Breast epithelium (tissue), 4 donors: ENCODE measurements around the gene NOVA2. TPM values are rescaled to one million over a fixed set of nuclear protein-coding genes. Genes with fewer than 3 reads are reported as not detected.

Experiments used
- DNase-seq, 2 donors: peaks; one replicate each; pipeline ENCODE4 v3.0.0-alpha.2; 2019; ENCODE audit warnings: low spot score in 2 of 2
- H3K27ac ChIP-seq, 2 donors: fragments of 200-600 bp; sonication (generic) in 1 of 2; one replicate each; pipeline ENCODE4 v1.5.1; 2016 to 2019; ENCODE audit warnings: mild to moderate bottlenecking in 1 of 2
- H3K27me3 ChIP-seq, 2 donors: fragments of 200-600 bp; sonication (generic) in 1 of 2; one replicate each; pipeline versions ENCODE4 v1.5.1 to v1.6.0; 2017 to 2019; ENCODE audit warnings: control low read depth in 1 of 2, mild to moderate bottlenecking in 1 of 2
- H3K36me3 ChIP-seq: fragments of 200-600 bp; one replicate; pipeline ENCODE4 v1.5.1; 2019
- H3K4me1 ChIP-seq, 2 donors: fragments of 200-600 bp; sonication (generic); one replicate each; pipeline ENCODE4 v1.5.1; 2016 to 2019; ENCODE audit warnings: control low read depth in 1 of 2
- H3K4me3 ChIP-seq, 3 donors: fragments of 200-600 bp; sonication (generic); 1 replicate in 2 of 3; 2 replicates in 1 of 3; pipeline ENCODE4 v1.5.1; 2016 to 2019; ENCODE audit warnings: mild to moderate bottlenecking in 3 of 3, moderate library complexity in 2 of 3
- H3K9me3 ChIP-seq, 2 donors: fragments of 200-600 bp; sonication (generic) in 1 of 2; one replicate each; pipeline ENCODE4 v1.5.1; 2016 to 2019; ENCODE audit warnings: control low read depth in 1 of 2
- CTCF ChIP-seq, 3 donors: fragments of 450-650 bp; IDR thresholded peaks; one replicate each; pipeline ENCODE4 v1.5.1; 2016 to 2017; ENCODE audit warnings: antibody characterized with exemption in 3 of 3, mild to moderate bottlenecking in 3 of 3, moderate library complexity in 3 of 3
- POLR2A ChIP-seq: fragments of 450-650 bp; IDR thresholded peaks from one replicate; pipeline ENCODE4 v1.6.1; 2016; ENCODE audit warnings: antibody characterized with exemption, mild to moderate bottlenecking, moderate library complexity
- POLR2AphosphoS5 ChIP-seq, 3 donors: sonication (generic); formaldehyde crosslinking; IDR thresholded peaks; one replicate each; pipeline ENCODE4 v1.6.1; 2017; ENCODE audit warnings: antibody characterized with exemption in 3 of 3
- intact Hi-C: fragments of 100-400 bp; cut with DNase I; formaldehyde crosslinking; loops from one replicate; pipeline ENCODE4 v1.15.1; 2023; ENCODE audit warnings: low total_unique reads
- total RNA-seq, 3 donors: library from RNA; depleted of rRNA; stranded (reverse); fragments of >200 nt; gene quantifications; one replicate each; pipeline ENCODE4 v1.1.0, GENCODE V29; 2016

Gene NOVA2
- total RNA-seq, 3 donors from 2014 or later, result 0.59 to 3.6 (median 1.1) TPM

DNA sequence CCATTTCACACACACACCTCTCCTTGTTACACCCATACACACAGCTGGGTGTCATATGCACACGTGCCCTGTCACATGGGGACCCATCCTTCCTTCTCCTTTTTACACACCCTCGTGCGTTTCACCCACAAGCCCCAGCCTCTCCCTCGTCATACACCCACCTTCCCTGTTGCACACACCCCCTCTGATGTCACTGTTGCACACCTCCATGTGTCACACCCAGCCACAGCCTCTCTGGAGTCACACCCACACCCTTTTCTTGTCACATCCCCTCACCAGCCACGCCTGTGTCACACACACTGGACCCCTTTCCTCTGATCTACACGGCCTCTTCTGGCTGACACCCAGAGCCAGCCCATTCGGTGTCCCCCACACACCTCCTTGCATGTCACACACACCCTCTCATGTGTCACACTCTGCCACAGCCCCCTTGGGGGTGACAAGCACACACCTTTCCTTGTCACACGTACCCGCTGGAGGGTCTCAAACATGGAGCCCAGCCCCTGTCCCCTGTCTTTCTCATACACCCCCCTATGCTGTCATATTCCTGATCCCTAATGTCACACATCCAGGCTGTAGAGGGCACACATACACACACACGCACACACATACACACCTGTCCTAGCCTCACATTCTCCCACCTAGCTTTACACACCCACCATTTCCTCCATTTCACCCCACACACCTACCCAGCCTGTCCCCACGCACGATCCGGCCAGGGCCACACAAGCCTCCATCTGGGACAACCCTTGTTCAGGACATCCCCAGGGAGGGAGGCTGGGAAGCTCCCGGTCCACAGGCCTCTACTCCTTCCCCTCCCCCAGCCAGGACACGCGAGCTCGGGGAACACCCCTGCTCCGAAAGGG lies 1.4 kb downstream of the NOVA2 start:
- Histone ChIP-seq H3K4me3 (peak overlapping the region; percentile 42 to 64 (median 42)), H3K36me3 (no peaks in the 10 kb centered on the region), H3K9me3 (no peaks in the 10 kb centered on the region), H3K27ac (peak overlapping the region in 1 of 2 donors; percentile 58), H3K27me3 (peaks cover 3 to 65% of the 10 kb centered on the region in 2 donors), H3K4me1 (no peaks in the 10 kb centered on the region)
- TF ChIP-seq CTCF (IDR thresholded peaks at IDR 0.05), result no peak
- no peak for TF ChIP-seq POLR2AphosphoS5 (IDR thresholded peaks at IDR 0.05)
- no peak for TF ChIP-seq POLR2A
- intact Hi-C loops, result no loop called here
- no peak for DNase-seq

- Histone ChIP-seq H3K36me3 (no peaks in the 10 kb centered on the region), H3K4me3 (peak overlapping the region; percentile 42 to 64 (median 42)), H3K27me3 (peaks cover 3 to 69% of the 10 kb centered on the region in 2 donors), H3K4me1 (no peaks in the 10 kb centered on the region), H3K9me3 (no peaks in the 10 kb centered on the region), H3K27ac (peak overlapping the region in 1 of 2 donors; percentile 9)
- intact Hi-C loops, result no loop called here
- no peak for TF ChIP-seq CTCF (IDR thresholded peaks at IDR 0.05)
- no peak for TF ChIP-seq POLR2A
- no peak for DNase-seq
These were observed 2.3 kb downstream of the NOVA2 start for GRCh38 chr19:45971260-45971902.

GRCh38 chr19:45969676-45970075 lies 4.0 kb downstream of the NOVA2 start:
- intact Hi-C loops, result no loop called here
- H3K36me3 ChIP-seq, result no peaks in the 10 kb centered on the region
- H3K27me3 ChIP-seq, result peaks cover 0 to 53% of the 10 kb centered on the region in 2 donors
- no peak overlapping the region for H3K4me3 ChIP-seq
- H3K27ac ChIP-seq, result no peak overlapping the region
- no peaks in the 10 kb centered on the region for H3K4me1 ChIP-seq
- H3K9me3 ChIP-seq, result no peaks in the 10 kb centered on the region
- DNase-seq, result no peak
- TF ChIP-seq POLR2AphosphoS5 (IDR thresholded peaks at IDR 0.05) (no peak), CTCF (IDR thresholded peaks at IDR 0.05) (no peak), POLR2A (no peak)

- Histone ChIP-seq H3K9me3 (no peaks in the 10 kb centered on the region), H3K4me3 (no peak overlapping the region), H3K27me3 (peaks cover 0 to 46% of the 10 kb centered on the region in 2 donors), H3K27ac (no peak overlapping the region), H3K4me1 (no peaks in the 10 kb centered on the region), H3K36me3 (no peaks in the 10 kb centered on the region)
- intact Hi-C loops, result no loop called here
- TF ChIP-seq POLR2A, result no peak
- TF ChIP-seq CTCF (IDR thresholded peaks at IDR 0.05), result no peak
- no peak for TF ChIP-seq POLR2AphosphoS5 (IDR thresholded peaks at IDR 0.05)
- no peak for DNase-seq
These were observed 5.0 kb downstream of the NOVA2 start for GRCh38 chr19:45968626-45969025.

DNA sequence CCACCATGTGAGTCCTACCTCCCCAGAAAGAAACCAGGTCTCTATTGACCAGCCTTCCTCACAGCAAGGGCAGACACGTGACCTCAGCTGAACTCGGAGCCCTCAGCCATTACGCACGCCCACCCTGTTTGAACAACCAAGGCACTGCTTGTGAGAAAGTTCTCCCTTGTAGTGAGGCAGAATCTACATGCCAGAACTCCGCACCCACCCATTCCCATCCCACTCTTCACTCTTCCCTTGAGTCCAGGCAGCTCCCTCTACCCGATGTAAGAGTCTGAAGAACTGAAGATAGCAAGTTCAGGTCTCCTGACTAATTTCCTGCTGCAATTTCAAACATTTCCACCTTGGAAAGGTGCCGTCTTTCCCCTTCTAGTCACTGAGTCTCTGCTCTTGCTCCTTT lies 6.4 kb downstream of the NOVA2 start:
- H3K4me3 ChIP-seq, result no peak overlapping the region
- H3K4me1 ChIP-seq, result no peaks in the 10 kb centered on the region
- H3K36me3 ChIP-seq, result no peaks in the 10 kb centered on the region
- no peak for DNase-seq
- H3K27me3 ChIP-seq, result peaks cover 0 to 36% of the 10 kb centered on the region in 2 donors
- no peak for TF ChIP-seq CTCF (IDR thresholded peaks at IDR 0.05)
- no peak for TF ChIP-seq POLR2A
- TF ChIP-seq POLR2AphosphoS5 (IDR thresholded peaks at IDR 0.05), result no peak
- no peaks in the 10 kb centered on the region for H3K9me3 ChIP-seq
- intact Hi-C loops, result no loop called here
- H3K27ac ChIP-seq, result no peak overlapping the region
